BLaER1 treated with 17β-estradiol and CSF1 and Interleukin-3, amounts not matched to agents 10 nM and 100 nM (cell line): ENCODE measurements around the gene CCDC81.
"Not testable (repeated sequence)": the region's sequence is repeated elsewhere in the genome, so short reads cannot be mapped to it uniquely, and the experiment has no call there.

Experiments
- H3K27ac ChIP-seq, 11 experiments: shearing (Covaris generic); formaldehyde crosslinking; 2 replicates each; pipeline ENCODE4 v1.8.1; 2022
- H3K27me3 ChIP-seq, 11 experiments: shearing (Covaris generic); formaldehyde crosslinking; 2 replicates each; pipeline ENCODE4 v1.8.1; 2022
- H3K36me3 ChIP-seq, 11 experiments: shearing (Covaris generic); formaldehyde crosslinking; 2 replicates each; pipeline ENCODE4 v1.8.1; 2022
- H3K4me1 ChIP-seq, 10 experiments: shearing (Covaris generic); formaldehyde crosslinking; 2 replicates each; pipeline ENCODE4 v1.8.1; 2022
- H3K4me2 ChIP-seq, 11 experiments: shearing (Covaris generic); formaldehyde crosslinking; 2 replicates each; pipeline ENCODE4 v1.8.1; 2022
- H3K4me3 ChIP-seq, 10 experiments: shearing (Covaris generic); formaldehyde crosslinking; 2 replicates each; pipeline ENCODE4 v1.8.1; 2022
- H3K9ac ChIP-seq, 11 experiments: shearing (Covaris generic); formaldehyde crosslinking; 2 replicates each; pipeline ENCODE4 v1.8.1; 2022
- H3K9me3 ChIP-seq, 11 experiments: shearing (Covaris generic); formaldehyde crosslinking; replicated peaks in 1 of 11; 2 replicates each; pipeline ENCODE4 v1.8.1; 2022
- H4K20me1 ChIP-seq, 11 experiments: shearing (Covaris generic); formaldehyde crosslinking; 2 replicates each; pipeline ENCODE4 v1.8.1; 2022
- Cebpa-rat ChIP-seq, 11 experiments: shearing (Covaris generic); IDR thresholded peaks; 2 replicates each; pipeline ENCODE4 v1.8.1; 2022

Gene CCDC81

GRCh38 chr11:86374586-86374985 is at the start of gene CCDC81:
Gene CCDC81, plus strand, starts transcription at chr11:86374887. Its CDS starts 277 bp downstream, at chr11:86375164.
- Histone ChIP-seq H3K27ac (no peak within 1 kb of the TSS), H3K4me3 (no peak within 1 kb of the TSS), H4K20me1 (no peaks in the 10 kb centered on the region), H3K27me3 (no peaks in the 10 kb centered on the region), H3K4me2 (no peak within 1 kb of the TSS), H3K36me3 (no peaks in the 10 kb centered on the region), H3K9me3 (peaks cover 11 to 59% (median 29%) of the 10 kb centered on the region in 11 experiments; a peak in 21 of 22 replicates), H3K4me1 (peaks cover 0 to 22% (median 4%) of the 10 kb centered on the region in 10 experiments; a peak in 10 of 20 replicates), H3K9ac (no peak within 1 kb of the TSS)
- TF ChIP-seq Cebpa-rat (IDR thresholded peaks at IDR 0.05), result no peak

GRCh38 chr11:86335131-86335767 is 39.4 kb upstream of the CCDC81 start:
- Histone ChIP-seq H3K27ac (peak overlapping the region in 1 of 11 experiments; percentile 1; a peak in 1 of 22 replicates), H4K20me1 (no peaks in the 10 kb centered on the region), H3K36me3 (peaks cover 63 to 99% (median 80%) of the 10 kb centered on the region in 11 experiments), H3K4me1 (peaks cover 0 to 8% (median 0%) of the 10 kb centered on the region in 10 experiments; a peak in 1 of 20 replicates), H3K4me2 (no peak overlapping the region), H3K9ac (no peak overlapping the region), H3K27me3 (no peaks in the 10 kb centered on the region), H3K4me3 (no peak overlapping the region), H3K9me3 (peaks cover 0 to 19% (median 5%) of the 10 kb centered on the region in 11 experiments; a peak in 12 of 22 replicates)
- no peak for TF ChIP-seq Cebpa-rat (IDR thresholded peaks at IDR 0.05)

GRCh38 chr11:86337227-86337626 is 37.5 kb upstream of the CCDC81 start:
- H3K4me3 ChIP-seq, result no peak overlapping the region
- H3K36me3 ChIP-seq, result peaks cover 50 to 92% (median 68%) of the 10 kb centered on the region in 11 experiments
- peaks cover 0 to 19% (median 5%) of the 10 kb centered on the region in 11 experiments; a peak in 12 of 22 replicates for H3K9me3 ChIP-seq
- TF ChIP-seq Cebpa-rat (IDR thresholded peaks at IDR 0.05), result no peak
- no peak overlapping the region for H3K4me2 ChIP-seq
- peaks cover 0 to 9% (median 0%) of the 10 kb centered on the region in 11 experiments; a peak in 3 of 22 replicates for H4K20me1 ChIP-seq
- no peak overlapping the region for H3K9ac ChIP-seq
- no peaks in the 10 kb centered on the region for H3K27me3 ChIP-seq
- no peak overlapping the region for H3K27ac ChIP-seq
- peaks cover 0 to 8% (median 0%) of the 10 kb centered on the region in 10 experiments; a peak in 1 of 20 replicates for H3K4me1 ChIP-seq

- H3K36me3 ChIP-seq, result peaks cover 27 to 91% (median 58%) of the 10 kb centered on the region in 11 experiments
- H3K27ac ChIP-seq, result no peak overlapping the region
- no peak for TF ChIP-seq Cebpa-rat (IDR thresholded peaks at IDR 0.05)
- H3K9me3 ChIP-seq, result peaks cover 0 to 9% (median 5%) of the 10 kb centered on the region in 11 experiments; a peak in 12 of 22 replicates
- no peak overlapping the region for H3K9ac ChIP-seq
- no peak overlapping the region for H3K4me3 ChIP-seq
- no peaks in the 10 kb centered on the region for H3K27me3 ChIP-seq
- no peak overlapping the region for H3K4me2 ChIP-seq
- H3K4me1 ChIP-seq, result no peaks in the 10 kb centered on the region
- peaks cover 0 to 20% (median 0%) of the 10 kb centered on the region in 11 experiments; a peak in 5 of 22 replicates for H4K20me1 ChIP-seq
These were observed 33.3 kb upstream of the CCDC81 start for GRCh38 chr11:86341382-86341781.

GRCh38 chr11:86346513-86346912 is 28.2 kb upstream of the CCDC81 start:
- 0 out of 22 replicates have a peak, but pooled peaks cover 0 to 3% (median 0%) of the 10 kb centered on the region in 11 experiments for H3K9me3 ChIP-seq
- H3K27ac ChIP-seq, result no peak overlapping the region
- no peak overlapping the region for H3K4me3 ChIP-seq
- H4K20me1 ChIP-seq, result peaks cover 0 to 19% (median 0%) of the 10 kb centered on the region in 11 experiments; a peak in 5 of 22 replicates
- no peaks in the 10 kb centered on the region for H3K4me1 ChIP-seq
- TF ChIP-seq Cebpa-rat (IDR thresholded peaks at IDR 0.05), result no peak
- no peak overlapping the region for H3K4me2 ChIP-seq
- peaks cover 9 to 65% (median 34%) of the 10 kb centered on the region in 11 experiments for H3K36me3 ChIP-seq
- H3K27me3 ChIP-seq, result no peaks in the 10 kb centered on the region
- no peak overlapping the region for H3K9ac ChIP-seq

GRCh38 chr11:86355256-86355655 is 19.4 kb upstream of the CCDC81 start:
- Histone ChIP-seq H3K27ac (no peak overlapping the region), H3K27me3 (no peaks in the 10 kb centered on the region), H3K9ac (no peak overlapping the region), H3K4me2 (no peak overlapping the region), H3K9me3 (0 out of 22 replicates have a peak, but pooled peaks cover 0 to 3% (median 0%) of the 10 kb centered on the region in 11 experiments), H3K4me3 (no peak overlapping the region), H3K4me1 (no peaks in the 10 kb centered on the region), H3K36me3 (no peaks in the 10 kb centered on the region; a peak in 1 of 22 replicates), H4K20me1 (no peaks in the 10 kb centered on the region)
- no peak for TF ChIP-seq Cebpa-rat (IDR thresholded peaks at IDR 0.05)

- not testable (repeated sequence) for H3K36me3 ChIP-seq, H3K4me2 ChIP-seq, H4K20me1 ChIP-seq, H3K27ac ChIP-seq, H3K9ac ChIP-seq, H3K9me3 ChIP-seq, H3K4me3 ChIP-seq, H3K27me3 ChIP-seq, H3K4me1 ChIP-seq
These were observed 17.3 kb upstream of the CCDC81 start for GRCh38 chr11:86357412-86357811.

- no peak for TF ChIP-seq Cebpa-rat (IDR thresholded peaks at IDR 0.05)
- peaks cover 0 to 13% (median 5%) of the 10 kb centered on the region in 11 experiments; a peak in 8 of 22 replicates for H3K9me3 ChIP-seq
- no peak overlapping the region for H3K4me3 ChIP-seq
- no peak overlapping the region for H3K27ac ChIP-seq
- H3K4me1 ChIP-seq, result no peaks in the 10 kb centered on the region
- no peaks in the 10 kb centered on the region for H4K20me1 ChIP-seq
- no peak overlapping the region for H3K9ac ChIP-seq
- H3K36me3 ChIP-seq, result no peaks in the 10 kb centered on the region
- no peak overlapping the region for H3K4me2 ChIP-seq
- H3K27me3 ChIP-seq, result no peaks in the 10 kb centered on the region
These were observed 16.0 kb upstream of the CCDC81 start for GRCh38 chr11:86358720-86359119.

- H3K9ac ChIP-seq, result no peak overlapping the region
- TF ChIP-seq Cebpa-rat (IDR thresholded peaks at IDR 0.05), result no peak
- H3K36me3 ChIP-seq, result no peaks in the 10 kb centered on the region
- no peaks in the 10 kb centered on the region for H3K27me3 ChIP-seq
- no peak overlapping the region for H3K4me2 ChIP-seq
- peaks cover 0 to 14% (median 8%) of the 10 kb centered on the region in 11 experiments; a peak in 8 of 22 replicates for H3K9me3 ChIP-seq
- H3K27ac ChIP-seq, result no peak overlapping the region
- no peaks in the 10 kb centered on the region for H3K4me1 ChIP-seq
- no peaks in the 10 kb centered on the region for H4K20me1 ChIP-seq
- H3K4me3 ChIP-seq, result no peak overlapping the region
These were observed 13.8 kb upstream of the CCDC81 start for GRCh38 chr11:86360775-86361395.
